Measurements from ENCODE around the gene OVOL2. TPM values are rescaled to one million over a fixed set of nuclear protein-coding genes. Genes with fewer than 3 reads are reported as not detected.

The OVOL2 gene
- total and polyA plus RNA-seq, 2 of the 8 experiments (the other 6 are each of a cell fraction or from before 2014, with no cell fraction given), result 11.0 to 11.4 TPM

GRCh38 chr20:18048176-18048575 is 9.5 kb downstream of the OVOL2 start:
- Histone ChIP-seq H3K79me2 (ENCODE audit: control insufficient read depth in 1 of 2, insufficient read depth in 2 of 2, low read length in 2 of 2) (no peaks in the 10 kb centered on the region), H3K4me1 (replicated peaks in 1 of 4; ENCODE audit: control insufficient read depth in 3 of 4, insufficient read depth in 4 of 4, low read length in 3 of 4) (no peaks in the 10 kb centered on the region), H4K8ac (ENCODE audit: extremely low read depth, insufficient read depth, low read length) (no peak overlapping the region), H2BK15ac (ENCODE audit: low read length) (no peak overlapping the region), H4K20me1 (replicated peaks in 1 of 2; ENCODE audit: control insufficient read depth in 1 of 2, insufficient read depth in 2 of 2, low read length in 2 of 2) (peaks cover 0 to 4% of the 10 kb centered on the region in 2 experiments), H2BK120ac (replicated peaks; ENCODE audit: low read depth, low read length) (no peak overlapping the region), H2BK12ac (ENCODE audit: low read depth, low read length) (no peak overlapping the region), H3K27ac (ENCODE audit: low read depth, low read length) (no peak overlapping the region), H3K36me3 (ENCODE audit: control insufficient read depth in 2 of 4, insufficient read depth in 4 of 4, low read length in 3 of 4) (no peaks in the 10 kb centered on the region), H3K56ac (replicated peaks; ENCODE audit: insufficient read length, low read depth, low read length) (no peak overlapping the region), H3K23ac (ENCODE audit: insufficient read length) (no peak overlapping the region), H3K27me3 (replicated peaks in 1 of 4; ENCODE audit: control insufficient read depth in 3 of 4, extremely low read depth in 1 of 4, insufficient read depth in 3 of 4, low read length in 3 of 4) (no peaks in the 10 kb centered on the region), H4K91ac (replicated peaks; ENCODE audit: insufficient read length, low read length) (no peak overlapping the region), H3K23me2 (ENCODE audit: low read depth, low read length) (no peaks in the 10 kb centered on the region), H3K18ac (ENCODE audit: extremely low read depth, low read length) (no peak overlapping the region), H4K5ac (ENCODE audit: insufficient read length, low read depth, low read length) (no peak overlapping the region), H3K4me2 (ENCODE audit: insufficient read depth in 1 of 2, low read depth in 2 of 2, low read length in 2 of 2) (no peak overlapping the region), H3K9me3 (ENCODE audit: insufficient read depth in 2 of 2, low read depth in 1 of 2, low read length in 1 of 2) (no peaks in the 10 kb centered on the region), H2AFZ (ENCODE audit: low read length) (no peak overlapping the region), H2AK5ac (ENCODE audit: low read depth, low read length) (no peak overlapping the region), H2BK5ac (ENCODE audit: low read depth, low read length) (no peak overlapping the region), H3K14ac (ENCODE audit: insufficient read length) (no peak overlapping the region), H3K4me3 (ENCODE audit: extremely low read depth in 1 of 4, insufficient read depth in 2 of 4, low read depth in 3 of 4, low read length in 4 of 4) (no peak overlapping the region), H2BK20ac (ENCODE audit: low read length) (no peak overlapping the region), H3K79me1 (ENCODE audit: low read depth, low read length) (no peaks in the 10 kb centered on the region), H3K9ac (replicated peaks in 1 of 4; ENCODE audit: extremely low read depth in 1 of 4, low read depth in 3 of 4, low read length in 3 of 4) (no peak overlapping the region), H3K4ac (replicated peaks; ENCODE audit: insufficient read length, low read depth, low read length) (no peak overlapping the region)
- WGBS, 2 experiments (ENCODE audit: extremely low coverage in 1 of 2, insufficient coverage in 1 of 2, insufficient read length in 1 of 2, insufficient replicate concordance in 2 of 2, low coverage in 1 of 2, low lambda C conversion rate in 2 of 2, missing lambda C conversion rate in 1 of 2), result 100% methylated on average over 5 of the region's 5 CpGs; no CpG with 5 or more reads in 1 of the 2 experiments
- DNase-seq (ENCODE audit: low read depth in 1 of 2, low spot score in 2 of 2) (no peak), FAIRE-seq (no peak)
- POLR2A ChIA-PET (ENCODE audit: partially characterized antibody), result interaction anchor here (1.0 kb wide), 1 partner anchor 96 kb away, joined by 3 read pairs; no protein-coding TSS in a partner anchor
- CTCF ChIA-PET (ENCODE audit: partially characterized antibody), result no interaction called here
- TF ChIP-seq JUND (IDR thresholded peaks at IDR 0.05; ENCODE audit: low read length) (no peak), KDM1A (IDR thresholded peaks at IDR 0.05; ENCODE audit: borderline replicate concordance, low read length) (no peak), RFX5 (IDR thresholded peaks at IDR 0.05; ENCODE audit: borderline replicate concordance, low read depth, low read length) (no peak), SAP30 (IDR thresholded peaks at IDR 0.05; ENCODE audit: insufficient read depth, insufficient replicate concordance, low read length) (no peak), HDAC2 (IDR thresholded peaks at IDR 0.05; ENCODE audit: borderline replicate concordance in 1 of 2, low read depth in 2 of 2, low read length in 2 of 2) (no peak), CTBP2 (IDR thresholded peaks at IDR 0.05; ENCODE audit: borderline replicate concordance, insufficient read depth, insufficient read length, low read length) (no peak), BACH1 (IDR thresholded peaks at IDR 0.05; ENCODE audit: low read length) (no peak), RAD21 (IDR thresholded peaks at IDR 0.05 in 1 of 2, conservative IDR thresholded peaks at IDR 0.05 in 1 of 2; ENCODE audit: low read depth in 2 of 2, low read length in 2 of 2) (no peak), POLR2A (IDR thresholded peaks at IDR 0.05; ENCODE audit: control extremely low read depth in 1 of 2, low read depth in 2 of 2, low read length in 2 of 2) (no peak), NRF1 (IDR thresholded peaks at IDR 0.05; ENCODE audit: low read depth, low read length) (no peak)
- TF ChIP-seq, protein P1, sequence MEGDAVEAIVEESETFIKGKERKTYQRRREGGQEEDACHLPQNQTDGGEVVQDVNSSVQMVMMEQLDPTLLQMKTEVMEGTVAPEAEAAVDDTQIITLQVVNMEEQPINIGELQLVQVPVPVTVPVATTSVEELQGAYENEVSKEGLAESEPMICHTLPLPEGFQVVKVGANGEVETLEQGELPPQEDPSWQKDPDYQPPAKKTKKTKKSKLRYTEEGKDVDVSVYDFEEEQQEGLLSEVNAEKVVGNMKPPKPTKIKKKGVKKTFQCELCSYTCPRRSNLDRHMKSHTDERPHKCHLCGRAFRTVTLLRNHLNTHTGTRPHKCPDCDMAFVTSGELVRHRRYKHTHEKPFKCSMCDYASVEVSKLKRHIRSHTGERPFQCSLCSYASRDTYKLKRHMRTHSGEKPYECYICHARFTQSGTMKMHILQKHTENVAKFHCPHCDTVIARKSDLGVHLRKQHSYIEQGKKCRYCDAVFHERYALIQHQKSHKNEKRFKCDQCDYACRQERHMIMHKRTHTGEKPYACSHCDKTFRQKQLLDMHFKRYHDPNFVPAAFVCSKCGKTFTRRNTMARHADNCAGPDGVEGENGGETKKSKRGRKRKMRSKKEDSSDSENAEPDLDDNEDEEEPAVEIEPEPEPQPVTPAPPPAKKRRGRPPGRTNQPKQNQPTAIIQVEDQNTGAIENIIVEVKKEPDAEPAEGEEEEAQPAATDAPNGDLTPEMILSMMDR (IDR thresholded peaks at IDR 0.05; ENCODE audit: control extremely low read depth in 1 of 3, insufficient read depth in 1 of 3, low read depth in 1 of 3, low read length in 3 of 3), result no peak
